GM19240 (cell line): ENCODE results near the gene AK2.
"Not testable (repeated sequence)": the region's sequence is repeated elsewhere in the genome, so short reads cannot be mapped to it uniquely, and the experiment has no call there.

Source experiments
- DNase-seq: peaks from one replicate; pipeline ENCODE4 v3.0.0; 2011; ENCODE audit warnings: low spot score; ENCODE audit not compliant: insufficient read length

AK2 gene

DNA sequence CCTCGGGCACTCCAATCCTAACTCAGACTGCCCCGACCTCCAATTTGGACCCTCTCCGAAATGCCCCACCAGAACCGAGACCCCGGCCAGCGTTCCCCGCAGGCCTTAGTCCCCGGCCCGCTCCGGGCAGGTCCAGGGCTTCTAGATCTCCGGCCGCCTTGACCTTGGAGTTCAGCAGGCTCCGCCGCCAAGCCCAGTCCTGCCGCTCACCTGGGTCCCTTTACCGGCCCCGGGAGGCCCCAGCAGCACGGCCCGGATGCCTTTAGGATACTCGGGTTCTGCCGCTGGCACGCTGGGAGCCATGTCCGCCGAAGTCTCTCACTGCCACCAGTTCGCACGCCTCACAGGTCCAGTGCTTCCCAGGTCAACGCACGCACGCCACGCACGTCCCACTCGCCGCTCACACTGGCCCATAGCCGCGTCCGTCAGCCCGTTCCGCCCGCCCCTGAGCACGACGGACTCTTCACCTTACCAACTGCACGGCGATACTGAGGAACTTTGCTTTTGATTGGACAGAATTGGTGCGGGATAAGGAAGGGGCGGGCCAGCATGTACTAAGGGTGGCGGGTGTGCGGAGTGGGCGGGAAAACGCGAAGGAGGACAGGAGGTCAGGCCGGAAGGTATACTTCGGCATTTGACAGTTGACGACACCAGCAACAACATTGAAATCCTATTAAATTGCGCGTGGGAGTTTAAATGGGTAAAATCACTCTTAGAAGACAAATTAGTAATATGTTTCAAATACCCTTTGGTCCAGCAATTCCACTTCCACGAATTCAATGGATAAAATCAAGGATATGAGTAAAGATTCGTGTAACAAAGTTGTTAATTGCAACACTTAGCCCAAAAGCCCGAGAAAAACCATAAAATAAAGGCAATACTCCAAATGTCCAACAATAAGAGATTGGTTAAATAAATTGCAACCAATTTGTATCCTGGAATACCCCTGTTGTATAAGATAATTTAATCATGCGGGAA is at the start of gene AK2:
AK2 (minus strand) TSS at position 358 of the 978 bp plus-strand sequence; CDS start at position 303, 55 bp downstream.
- peak; percentile 95 for DNase-seq

GRCh38 chr1:33086384-33086850 is 49.7 kb upstream of the AK2 start:
- no peak for DNase-seq

- DNase-seq, result no peak
These were observed 48.6 kb upstream of the AK2 start for GRCh38 chr1:33085332-33085731.

DNA sequence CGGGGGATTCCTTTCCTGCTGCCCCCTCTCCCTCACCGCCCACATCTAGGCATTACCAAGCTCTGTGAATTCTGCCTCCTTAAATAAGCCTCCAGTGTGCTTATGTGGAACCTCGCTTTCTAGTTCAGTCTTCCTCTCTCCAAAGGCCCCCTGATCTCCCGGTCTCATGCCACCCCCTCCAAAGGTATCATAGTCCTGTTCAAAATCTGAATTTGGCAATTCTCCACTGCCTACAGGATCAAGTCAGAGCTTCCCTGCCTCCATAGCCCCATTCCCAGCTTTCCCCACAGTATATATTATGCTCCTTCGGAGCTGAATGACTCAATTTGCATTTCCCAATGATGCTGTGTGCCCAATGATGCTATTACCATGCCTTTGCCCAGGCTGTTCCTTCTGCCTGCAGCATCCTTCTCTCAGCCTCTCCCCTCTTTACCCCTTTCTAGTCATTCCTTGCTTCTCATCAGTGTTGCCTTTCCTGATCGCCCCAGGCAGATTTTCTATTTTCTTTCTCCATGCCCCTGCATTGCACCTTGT is 46.0 kb upstream of the AK2 start:
- DNase-seq, result no peak

DNA sequence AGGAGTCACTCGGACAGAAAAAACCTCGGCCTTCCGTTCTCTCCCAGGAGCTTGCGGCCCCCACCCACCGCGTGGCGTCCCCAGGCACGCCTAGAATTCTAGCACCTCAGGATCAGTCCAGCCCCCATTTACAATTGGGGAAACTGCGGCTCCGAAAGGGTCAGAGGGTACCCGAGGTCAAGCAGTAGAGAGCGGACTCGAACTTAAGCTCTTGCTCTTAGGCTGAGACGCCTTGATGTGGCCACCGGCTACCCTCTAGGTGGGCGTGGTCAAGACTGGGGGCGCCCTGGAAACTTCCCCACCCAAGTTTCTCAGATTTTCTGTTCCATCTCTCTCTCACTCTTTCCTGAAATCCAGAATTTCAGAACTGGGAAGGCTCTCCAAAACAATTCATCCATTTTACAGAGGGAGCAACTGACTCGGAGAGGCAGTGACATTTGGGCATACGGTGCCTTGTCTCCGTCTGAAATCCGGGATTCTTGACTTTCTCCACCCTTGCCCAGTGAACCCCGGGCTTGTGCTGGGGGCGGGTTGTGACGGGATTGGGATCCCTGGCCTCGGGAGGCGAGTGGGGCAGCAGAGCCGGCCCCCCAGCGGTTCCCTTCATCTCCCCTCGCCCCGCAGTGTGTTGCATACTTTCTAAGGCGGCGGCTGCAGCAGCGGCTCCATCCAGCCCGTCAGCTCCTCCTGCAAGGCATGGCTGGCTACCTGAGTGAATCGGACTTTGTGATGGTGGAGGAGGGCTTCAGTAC is 45.0 kb upstream of the AK2 start:
- no peak for DNase-seq

DNA sequence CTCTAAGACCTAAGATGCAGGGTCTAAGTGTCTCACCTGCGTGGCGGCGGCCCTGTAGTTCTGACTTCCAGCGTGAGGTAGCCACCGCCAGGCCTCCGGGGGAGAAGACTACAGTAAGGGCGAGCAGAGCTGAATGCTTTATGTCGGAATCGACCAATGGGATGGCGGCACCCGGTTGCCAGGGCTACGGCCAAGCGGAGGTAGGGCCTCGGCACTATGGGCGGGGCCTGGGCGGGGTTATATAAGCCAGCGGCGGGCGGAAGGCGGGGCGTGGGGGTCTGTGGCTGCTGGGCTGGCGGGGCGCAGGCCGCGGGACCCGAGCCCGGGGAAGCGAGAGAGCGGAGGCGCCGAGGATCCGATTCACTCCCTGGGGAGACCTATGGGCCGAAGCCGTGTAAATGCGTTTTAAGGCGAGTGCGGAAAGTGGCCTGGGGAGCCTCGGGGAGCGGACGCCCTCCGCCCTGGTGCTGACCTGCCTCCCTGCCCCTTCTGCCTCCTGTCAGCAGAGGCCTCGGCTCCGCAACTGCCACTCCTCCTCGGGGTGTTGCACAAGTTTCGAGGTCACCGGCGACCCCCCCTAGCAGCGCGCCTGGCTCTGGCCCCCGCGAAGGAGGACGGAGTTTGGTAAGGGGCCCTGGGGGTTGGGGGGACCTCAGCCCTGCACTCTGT is 44.3 kb upstream of the AK2 start, which contains the start of gene AZIN2:
AZIN2 (plus strand) TSS at position 269 of the 669 bp plus-strand sequence. CDS start 1,097 bp downstream, outside the sequence.
- peak; percentile 81 for DNase-seq

DNA sequence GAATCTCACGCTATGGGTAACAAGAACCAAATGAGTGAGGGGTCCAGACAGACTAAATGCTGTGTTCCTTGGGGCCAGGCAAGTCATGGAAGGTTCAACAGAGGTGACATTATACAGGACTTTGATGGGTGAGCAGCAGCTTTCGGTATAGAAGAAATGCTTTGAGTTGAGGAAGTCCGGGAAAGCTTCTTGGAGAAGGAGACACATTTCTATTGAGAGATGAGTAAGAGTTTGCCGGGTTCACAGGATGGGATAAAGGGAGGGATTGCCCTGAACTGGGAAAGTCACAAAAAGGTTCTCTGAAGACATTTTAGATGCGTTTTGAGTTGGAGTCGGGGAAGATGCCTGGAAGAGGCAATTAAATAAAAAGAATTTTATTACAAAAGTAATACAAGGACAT is 43.7 kb upstream of the AK2 start:
- DNase-seq, result no peak

GRCh38 chr1:33078030-33078591 is 41.4 kb upstream of the AK2 start:
- DNase-seq, result no peak

GRCh38 chr1:33074193-33074945 is 37.7 kb upstream of the AK2 start:
- DNase-seq, result no peak

DNA sequence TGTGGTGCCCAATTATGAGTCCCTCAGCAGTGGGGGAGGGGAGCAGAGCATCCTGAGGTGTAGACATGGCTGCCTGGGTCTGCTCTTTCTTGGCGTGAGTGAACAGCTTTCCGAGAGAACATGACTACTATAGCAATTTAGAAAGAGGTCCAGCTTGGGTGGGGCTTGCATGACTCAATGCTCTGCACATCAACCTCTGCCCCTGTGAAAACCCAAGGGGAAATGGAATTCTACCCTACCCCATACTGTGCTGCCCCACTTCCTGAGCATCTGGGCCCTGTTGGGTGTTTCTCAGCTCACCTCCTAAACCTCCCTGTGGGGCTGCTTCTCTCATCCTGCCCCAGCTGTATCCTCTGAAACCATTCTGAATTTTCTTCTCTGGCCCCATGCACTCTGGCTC is 36.0 kb upstream of the AK2 start:
- DNase-seq, result no peak

GRCh38 chr1:33070628-33071027 is 33.9 kb upstream of the AK2 start:
- no peak for DNase-seq

- not testable (repeated sequence) for DNase-seq
These were observed 31.4 kb upstream of the AK2 start for GRCh38 chr1:33068108-33068507.

DNA sequence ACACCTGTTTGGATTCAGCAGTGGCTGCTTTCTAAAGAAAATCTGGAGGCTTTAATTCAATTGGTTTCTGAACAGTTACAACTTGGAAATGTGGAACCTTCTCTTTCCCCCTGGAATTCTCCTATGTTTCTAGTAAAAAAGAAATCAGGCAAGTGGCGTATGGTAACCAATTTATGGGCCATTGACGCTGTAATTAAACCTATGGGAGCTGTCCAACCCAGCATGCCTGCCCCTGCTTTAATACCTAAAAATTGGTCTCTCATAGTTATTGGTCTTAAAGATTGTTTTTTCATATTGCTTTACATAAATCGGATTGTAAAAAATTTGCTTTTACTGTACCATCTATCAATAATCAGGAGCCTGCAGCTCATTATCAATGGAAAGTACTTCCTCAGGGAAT is 29.8 kb upstream of the AK2 start:
- not testable (repeated sequence) for DNase-seq

DNA sequence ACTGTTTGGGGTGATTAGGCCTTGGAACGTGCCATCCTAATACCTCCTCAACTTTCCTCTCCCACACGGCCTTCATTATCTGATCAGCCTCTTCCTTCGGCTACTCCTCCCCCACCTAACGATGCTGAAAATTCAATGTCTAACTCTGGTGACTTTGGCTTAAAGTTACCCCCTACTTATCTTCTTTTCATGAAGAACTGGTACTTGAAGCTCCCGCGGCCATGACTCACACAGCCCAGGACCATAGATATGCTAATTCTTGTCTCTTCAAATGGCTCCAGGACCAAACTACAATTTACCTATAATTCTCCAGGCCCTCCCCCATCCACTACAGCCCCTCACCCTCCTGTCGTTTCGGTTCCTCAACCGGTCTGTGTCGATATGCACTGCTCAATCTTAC is 28.6 kb upstream of the AK2 start:
- no peak for DNase-seq

DNA sequence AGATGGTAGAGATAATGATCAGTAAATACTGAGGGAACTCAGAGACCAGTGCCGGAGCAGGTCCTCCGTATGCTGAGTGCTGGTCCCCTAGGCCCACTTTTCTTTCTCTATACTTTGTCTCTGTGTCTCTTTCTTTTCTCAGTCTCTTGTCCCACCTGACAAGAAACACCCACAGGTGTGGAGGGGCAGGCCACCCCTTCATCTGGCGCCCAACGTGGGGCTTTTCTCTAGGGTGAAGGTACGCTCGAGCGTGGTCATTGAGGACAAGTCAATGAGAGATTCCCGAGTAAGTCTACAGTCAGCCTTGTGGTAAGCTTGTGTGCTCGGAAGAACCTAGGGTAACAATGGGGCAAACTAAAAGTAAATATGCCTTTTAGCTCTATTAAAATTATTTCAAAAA is 27.6 kb upstream of the AK2 start:
- not testable (repeated sequence) for DNase-seq

DNA sequence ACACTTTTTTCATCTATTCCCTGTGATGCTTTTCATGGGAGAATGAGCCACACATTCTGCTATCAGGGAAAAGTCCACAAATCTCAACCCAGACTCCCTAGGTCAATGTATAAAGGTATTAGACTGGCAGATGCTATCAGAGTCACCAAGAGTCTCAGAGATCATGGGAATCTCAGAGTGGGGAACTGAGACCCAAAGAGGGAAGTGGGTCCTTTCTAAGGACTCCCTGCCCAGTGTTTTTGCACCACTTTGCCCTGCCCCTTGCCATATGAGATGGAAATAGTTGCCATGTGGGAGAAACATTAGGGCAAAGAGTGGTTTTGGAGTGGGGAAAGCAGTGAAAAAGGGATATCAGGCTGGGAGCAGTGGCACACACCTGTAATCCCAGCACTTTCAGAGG is 25.2 kb upstream of the AK2 start:
- no peak for DNase-seq

DNA sequence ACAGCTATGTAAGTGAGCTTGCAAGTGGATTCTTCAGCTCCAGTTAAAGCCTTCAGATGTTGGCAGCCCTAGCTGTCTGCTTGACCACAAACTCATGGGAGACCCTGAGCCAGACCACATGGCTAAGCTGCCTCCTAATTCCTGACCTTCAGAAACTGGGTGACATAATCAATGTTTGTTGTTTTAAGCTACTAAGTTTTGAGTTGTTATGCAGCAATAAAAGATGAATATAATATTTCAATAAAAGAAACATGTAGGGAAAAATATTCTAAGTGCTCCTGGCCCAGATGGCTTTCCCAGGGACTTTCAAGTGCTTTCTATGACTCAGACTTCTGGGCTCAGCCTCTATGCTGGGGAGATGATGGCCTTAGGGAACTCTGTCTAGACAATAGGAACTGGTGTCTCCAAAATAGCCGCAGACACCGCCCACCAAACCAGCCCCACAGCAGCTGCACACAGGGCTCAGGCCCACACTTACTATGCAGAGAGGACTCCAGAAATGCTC is 23.9 kb upstream of the AK2 start:
- no peak for DNase-seq

DNA sequence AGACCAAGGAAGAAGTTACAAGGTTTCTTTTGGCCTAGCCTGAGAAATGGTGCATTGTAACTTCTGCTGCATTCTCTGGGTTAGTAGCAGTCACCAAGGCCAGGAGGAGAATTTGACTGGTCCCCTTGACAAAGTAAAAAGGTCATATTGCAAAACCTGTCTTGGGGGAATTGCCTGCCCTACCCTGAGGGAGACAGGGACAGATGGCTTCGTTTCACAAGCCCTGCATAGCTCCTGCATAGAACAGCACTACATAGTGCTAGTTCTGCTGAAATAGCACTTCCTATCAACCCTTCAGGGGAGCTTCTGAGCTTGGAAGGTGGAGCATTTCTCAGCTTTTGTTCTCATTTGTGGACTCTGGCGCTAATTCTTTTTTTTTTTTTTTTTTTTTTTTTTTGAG is 20.4 kb upstream of the AK2 start:
- DNase-seq, result no peak

GRCh38 chr1:33056426-33056825 is 19.7 kb upstream of the AK2 start:
- no peak for DNase-seq
